Measurements from ENCODE around the gene NRTN. TPM values are rescaled to one million over a fixed set of nuclear protein-coding genes. Genes with fewer than 3 reads are reported as not detected.

Gene NRTN
- total and polyA plus RNA-seq, 2 donors (not counting 3 experiments of a cell fraction or from before 2014, with no cell fraction given): 0.41 TPM; not detected in 1

- intact Hi-C loops (cut with micrococcal nuclease): no loop called here
- ChIA-PET CTCF (no interaction called here), POLR2A (no interaction called here)
- Histone ChIP-seq H3K79me2 (ENCODE audit: control insufficient read depth, insufficient read depth, low read length) (no peaks in the 10 kb centered on the region), H3K27ac (ENCODE audit: insufficient read depth, low read depth, low read length) (no peak overlapping the region), H3K9me1 (replicated peaks; ENCODE audit: control insufficient read depth, extremely low read depth, insufficient read depth, low read length) (no peaks in the 10 kb centered on the region), H3K4me3 (replicated peaks in 1 of 3; ENCODE audit: insufficient read depth in 1 of 3, low read depth in 1 of 3, low read length in 3 of 3) (no peak overlapping the region), H3K4me2 (ENCODE audit: insufficient read depth, low read length) (no peak overlapping the region), H3K4me1 (ENCODE audit: control insufficient read depth, extremely low read depth, insufficient read depth, low read length) (no peaks in the 10 kb centered on the region), H3K27me3 (ENCODE audit: control insufficient read depth in 2 of 2, insufficient read depth in 2 of 2, low read length in 2 of 2) (no peaks in the 10 kb centered on the region), H3K9me3 (replicated peaks; ENCODE audit: control insufficient read depth, insufficient read depth, low read length) (no peaks in the 10 kb centered on the region), H3K9ac (replicated peaks; ENCODE audit: extremely low read depth, insufficient read depth, low read length) (no peak overlapping the region), H2AFZ (ENCODE audit: low read depth, low read length) (no peak overlapping the region), H3K36me3 (ENCODE audit: control insufficient read depth in 2 of 2, extremely low read depth in 1 of 2, insufficient read depth in 2 of 2, low read length in 2 of 2) (no peaks in the 10 kb centered on the region), H4K20me1 (replicated peaks; ENCODE audit: control insufficient read depth, extremely low read depth, insufficient read depth, low read length) (no peaks in the 10 kb centered on the region)
- no TSS peak for BruUV-seq (replicated peaks)
- DNase-seq (ENCODE audit: low read depth, low spot score) (no peak), FAIRE-seq (no peak)
- no peak for TF ChIP-seq GATA2 (IDR thresholded peaks at IDR 0.05; ENCODE audit: insufficient read depth, insufficient read length, low read depth, low read length)
- dilution Hi-C loops (cut with MboI; ENCODE audit: extremely low pct_ligation_motif_present, low sequenced_read_pairs): no loop called here
Observed at GRCh38 chr19:5772416-5772815, 32.5 kb upstream of the NRTN start.

DNA sequence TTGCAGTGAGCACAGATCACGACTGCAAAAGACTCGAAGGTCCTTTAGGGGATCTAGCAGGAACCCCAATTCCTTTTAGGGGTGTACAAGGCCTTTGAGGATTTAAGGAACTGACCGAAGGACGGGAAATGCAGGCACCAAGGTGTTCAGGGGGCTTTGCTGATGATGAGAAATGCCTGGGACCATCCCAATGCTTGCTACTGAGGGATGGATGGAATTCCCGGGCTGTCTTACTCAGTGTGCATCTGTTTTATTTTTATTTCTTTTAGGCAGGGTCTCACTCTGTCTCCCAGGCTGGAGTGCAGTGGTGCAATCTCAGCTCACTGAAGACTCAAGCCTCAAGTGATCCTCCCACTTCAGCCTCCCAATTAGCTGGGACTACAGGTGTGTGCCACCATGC is 31.6 kb upstream of the NRTN start:
- Histone ChIP-seq H3K9me3 (replicated peaks; ENCODE audit: control insufficient read depth, insufficient read depth, low read length) (no peaks in the 10 kb centered on the region), H3K4me2 (ENCODE audit: insufficient read depth, low read length) (no peak overlapping the region), H3K4me1 (ENCODE audit: control insufficient read depth, extremely low read depth, insufficient read depth, low read length) (no peaks in the 10 kb centered on the region), H3K27ac (ENCODE audit: insufficient read depth, low read depth, low read length) (no peak overlapping the region), H3K27me3 (ENCODE audit: control insufficient read depth in 2 of 2, insufficient read depth in 2 of 2, low read length in 2 of 2) (no peaks in the 10 kb centered on the region), H3K9ac (replicated peaks; ENCODE audit: extremely low read depth, insufficient read depth, low read length) (no peak overlapping the region), H3K9me1 (replicated peaks; ENCODE audit: control insufficient read depth, extremely low read depth, insufficient read depth, low read length) (no peaks in the 10 kb centered on the region), H4K20me1 (replicated peaks; ENCODE audit: control insufficient read depth, extremely low read depth, insufficient read depth, low read length) (no peaks in the 10 kb centered on the region), H3K36me3 (ENCODE audit: control insufficient read depth in 2 of 2, extremely low read depth in 1 of 2, insufficient read depth in 2 of 2, low read length in 2 of 2) (no peaks in the 10 kb centered on the region), H2AFZ (ENCODE audit: low read depth, low read length) (no peak overlapping the region), H3K79me2 (ENCODE audit: control insufficient read depth, insufficient read depth, low read length) (no peaks in the 10 kb centered on the region), H3K4me3 (replicated peaks in 1 of 3; ENCODE audit: insufficient read depth in 1 of 3, low read depth in 1 of 3, low read length in 3 of 3) (no peak overlapping the region)
- ChIA-PET POLR2A (no interaction called here), CTCF (interaction anchor here (0.5 to 2.2 kb wide), 2 partner anchors 20 to 249 kb away, joined by 3 to 6 read pairs; no protein-coding TSS in a partner anchor)
- intact Hi-C loops (cut with micrococcal nuclease): loop anchor here (1.0 kb wide), 1 partner anchor 21 kb away; no protein-coding TSS in a partner anchor
- no peak for DNase-seq (ENCODE audit: low read depth, low spot score)
- FAIRE-seq: no peak
- TF ChIP-seq MYC (IDR thresholded peaks at IDR 0.05; ENCODE audit: low read depth, low read length): no peak
- no peak for TF ChIP-seq JUN (IDR thresholded peaks at IDR 0.05; ENCODE audit: borderline replicate concordance, insufficient read depth, insufficient read length, low read depth)
- no peak for TF ChIP-seq EZH2 (IDR thresholded peaks at IDR 0.05; ENCODE audit: borderline replicate concordance, low read depth, low read length, severe bottlenecking)
- no peak for TF ChIP-seq FOS (IDR thresholded peaks at IDR 0.05; ENCODE audit: borderline replicate concordance, insufficient read depth, low read length)
- TF ChIP-seq POLR2AphosphoS5 (IDR thresholded peaks at IDR 0.05; ENCODE audit: insufficient read depth, low read depth, low read length): no peak
- TF ChIP-seq, protein P1, sequence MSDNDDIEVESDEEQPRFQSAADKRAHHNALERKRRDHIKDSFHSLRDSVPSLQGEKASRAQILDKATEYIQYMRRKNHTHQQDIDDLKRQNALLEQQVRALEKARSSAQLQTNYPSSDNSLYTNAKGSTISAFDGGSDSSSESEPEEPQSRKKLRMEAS (IDR thresholded peaks at IDR 0.05; ENCODE audit: insufficient read depth, insufficient read length): no peak
- TF ChIP-seq, protein P2, sequence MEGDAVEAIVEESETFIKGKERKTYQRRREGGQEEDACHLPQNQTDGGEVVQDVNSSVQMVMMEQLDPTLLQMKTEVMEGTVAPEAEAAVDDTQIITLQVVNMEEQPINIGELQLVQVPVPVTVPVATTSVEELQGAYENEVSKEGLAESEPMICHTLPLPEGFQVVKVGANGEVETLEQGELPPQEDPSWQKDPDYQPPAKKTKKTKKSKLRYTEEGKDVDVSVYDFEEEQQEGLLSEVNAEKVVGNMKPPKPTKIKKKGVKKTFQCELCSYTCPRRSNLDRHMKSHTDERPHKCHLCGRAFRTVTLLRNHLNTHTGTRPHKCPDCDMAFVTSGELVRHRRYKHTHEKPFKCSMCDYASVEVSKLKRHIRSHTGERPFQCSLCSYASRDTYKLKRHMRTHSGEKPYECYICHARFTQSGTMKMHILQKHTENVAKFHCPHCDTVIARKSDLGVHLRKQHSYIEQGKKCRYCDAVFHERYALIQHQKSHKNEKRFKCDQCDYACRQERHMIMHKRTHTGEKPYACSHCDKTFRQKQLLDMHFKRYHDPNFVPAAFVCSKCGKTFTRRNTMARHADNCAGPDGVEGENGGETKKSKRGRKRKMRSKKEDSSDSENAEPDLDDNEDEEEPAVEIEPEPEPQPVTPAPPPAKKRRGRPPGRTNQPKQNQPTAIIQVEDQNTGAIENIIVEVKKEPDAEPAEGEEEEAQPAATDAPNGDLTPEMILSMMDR (IDR thresholded peaks at IDR 0.05; ENCODE audit: extremely low read depth in 1 of 2, insufficient read depth in 1 of 2, low read depth in 1 of 2, low read length in 2 of 2): no peak
- TF ChIP-seq GATA2 (IDR thresholded peaks at IDR 0.05; ENCODE audit: insufficient read depth, insufficient read length, low read depth, low read length): no peak
- TF ChIP-seq POLR2A (IDR thresholded peaks at IDR 0.05; ENCODE audit: low read depth, low read length): no peak
- dilution Hi-C loops (cut with MboI; ENCODE audit: extremely low pct_ligation_motif_present, low sequenced_read_pairs): no loop called here
- BruUV-seq (replicated peaks): no TSS peak

Measured in endothelial cell of umbilical vein (primary cell).